ENCODE data around the gene MYO1H. TPM values are rescaled to one million over a fixed set of nuclear protein-coding genes. Genes with fewer than 3 reads are reported as not detected.
"Not testable (repeated sequence)": the region's sequence is repeated elsewhere in the genome, so short reads cannot be mapped to it uniquely, and the experiment has no call there.

Gene MYO1H
- total RNA-seq, 2 donors from 2014 or later, result not detected

DNA sequence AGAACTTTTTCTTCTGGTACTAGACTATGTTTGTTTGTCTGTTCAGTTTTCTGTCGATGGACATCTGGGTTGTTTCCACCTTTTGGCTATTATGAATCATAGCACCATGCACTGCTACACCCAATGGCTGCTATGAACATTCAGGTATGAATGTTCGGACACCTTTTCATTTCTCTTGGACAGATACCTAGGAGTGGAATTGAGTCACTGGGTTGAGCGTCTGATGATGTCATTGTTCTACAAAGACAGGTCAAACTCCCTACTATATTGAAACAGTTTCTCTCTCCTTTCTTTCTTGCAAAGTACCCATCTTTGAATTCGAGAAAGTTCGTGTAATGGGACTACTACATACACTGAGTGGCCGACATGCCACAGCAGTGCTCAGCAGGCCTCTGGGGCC lies 84.7 kb downstream of the MYO1H start:
- H3K9me3 Mint-ChIP-seq, result no peaks in the 10 kb centered on the region
- no peaks in the 10 kb centered on the region for H3K36me3 Mint-ChIP-seq
- no peak overlapping the region for H3K27ac Mint-ChIP-seq
- ATAC-seq (no peak), DNase-seq (ENCODE audit: low spot score in 2 of 2) (no peak)

DNA sequence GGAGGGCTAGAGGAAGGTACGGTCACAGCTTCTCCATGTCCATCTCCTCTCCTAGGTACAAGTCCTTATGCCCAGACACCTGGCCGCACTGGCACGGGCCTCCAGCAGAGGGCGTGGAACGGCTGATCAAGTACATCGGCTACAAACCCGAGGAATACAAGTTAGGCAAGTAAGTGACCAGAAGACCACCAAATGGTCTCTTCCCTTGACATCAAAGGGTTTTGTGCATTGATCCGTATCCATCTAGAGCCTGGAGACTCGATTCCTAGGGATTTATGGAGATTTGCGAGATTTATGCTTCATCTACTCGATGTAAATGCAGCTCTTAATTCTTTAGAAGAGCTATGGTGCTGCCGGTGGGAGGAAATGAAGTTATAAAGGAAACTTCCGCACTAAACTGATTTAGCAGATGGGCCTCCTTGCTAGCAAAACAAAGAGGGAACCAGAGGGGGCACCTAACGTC lies 85.2 kb downstream of the MYO1H start:
- Mint-ChIP-seq H3K36me3 (no peaks in the 10 kb centered on the region), H3K27ac (no peak overlapping the region), H3K9me3 (no peaks in the 10 kb centered on the region)
- peak; percentile 77 to 80 for ATAC-seq
- peak; percentile 73 to 83 for DNase-seq (ENCODE audit: low spot score in 2 of 2)

DNA sequence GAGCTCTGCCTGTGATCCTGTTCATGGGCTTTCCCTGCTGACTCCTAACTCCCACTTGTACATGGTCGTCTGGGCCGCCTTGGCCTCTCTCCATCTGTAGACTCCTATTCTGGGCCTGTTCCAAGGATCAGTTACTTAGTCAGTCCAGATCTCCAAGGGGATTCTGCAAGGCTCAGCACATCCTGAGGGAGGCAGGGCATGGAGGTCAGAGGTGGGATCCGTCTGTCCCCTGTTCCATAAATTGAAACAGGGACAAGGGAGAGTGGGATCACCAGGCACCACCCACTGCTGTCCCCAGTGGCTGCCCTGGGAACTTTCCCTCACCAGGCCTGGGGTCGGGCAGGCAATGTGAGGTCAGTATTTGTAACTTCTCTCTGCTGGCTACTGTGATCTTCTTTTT lies 85.9 kb downstream of the MYO1H start:
- no peak for DNase-seq (ENCODE audit: low spot score in 2 of 2)
- Mint-ChIP-seq H3K9me3 (no peaks in the 10 kb centered on the region), H3K27ac (peak overlapping the region in 1 of 2 donors; percentile 14), H3K36me3 (no peaks in the 10 kb centered on the region)
- no peak for ATAC-seq

DNA sequence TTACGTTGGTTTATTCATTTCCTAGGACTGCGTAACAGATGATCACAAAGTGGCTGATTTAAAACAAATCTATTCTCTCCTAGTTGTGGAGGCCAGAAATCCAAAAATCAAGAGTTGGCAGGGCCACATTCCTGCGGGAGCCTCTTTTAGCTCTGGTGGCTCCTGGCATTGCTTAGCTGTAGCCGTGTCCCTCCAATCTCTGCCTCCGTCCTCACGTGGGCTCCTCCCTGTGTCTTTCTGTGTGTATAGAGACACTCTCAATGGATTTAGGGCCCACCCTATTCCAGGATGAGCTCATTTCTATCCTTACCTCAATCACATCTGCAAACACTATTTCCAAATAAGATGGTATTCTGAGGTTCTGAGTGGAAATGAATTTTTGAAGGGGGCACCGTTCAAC lies 86.9 kb downstream of the MYO1H start:
- ATAC-seq (no peak), DNase-seq (ENCODE audit: low spot score in 2 of 2) (no peak)
- no peaks in the 10 kb centered on the region for H3K36me3 Mint-ChIP-seq

DNA sequence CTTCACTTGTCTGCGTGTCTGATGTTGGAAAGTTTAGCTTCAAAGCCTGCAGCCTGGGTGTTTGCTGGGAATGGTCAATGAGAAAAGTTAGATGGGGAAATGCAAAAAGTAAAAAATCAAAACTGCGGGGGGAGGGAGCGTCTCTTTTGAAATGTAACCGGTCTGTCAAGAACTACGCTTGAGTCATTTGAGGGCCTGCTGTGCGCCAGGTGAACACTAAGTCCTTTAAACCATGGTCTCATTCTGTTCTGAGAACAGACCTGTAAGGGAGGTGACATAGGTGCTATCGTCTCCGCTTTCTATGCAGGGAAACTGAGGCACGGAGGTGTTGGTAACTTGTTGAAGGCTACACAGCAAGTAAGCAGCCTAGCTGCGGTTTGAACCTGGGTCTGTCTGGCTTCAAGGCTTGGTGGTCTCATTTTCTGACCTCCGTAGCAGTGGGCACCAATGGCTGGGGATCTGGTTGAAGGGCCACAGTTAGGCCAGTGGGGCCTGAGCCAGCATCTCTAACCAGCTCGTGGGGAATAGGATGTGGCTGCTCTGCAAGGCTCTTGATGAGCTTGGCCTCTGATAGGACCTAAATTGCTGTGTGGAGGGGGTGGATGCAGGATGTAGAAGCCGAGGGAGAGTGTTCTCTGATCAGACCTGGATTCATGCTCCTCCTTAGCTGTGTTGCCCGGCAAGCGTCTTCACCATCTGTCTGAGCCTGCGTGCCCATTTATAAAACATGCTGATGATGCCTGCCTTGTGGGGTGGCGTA lies 87.9 kb downstream of the MYO1H start:
- ATAC-seq, result no peak
- DNase-seq (ENCODE audit: low spot score in 2 of 2), result no peak
- Mint-ChIP-seq H3K36me3 (no peaks in the 10 kb centered on the region), H3K9me3 (no peaks in the 10 kb centered on the region), H3K27ac (no peak overlapping the region)

More for the DNA sequence above, 86.9 kb downstream of the MYO1H start:
- Mint-ChIP-seq H3K9me3 (no peaks in the 10 kb centered on the region), H3K27ac (no peak overlapping the region)

DNA sequence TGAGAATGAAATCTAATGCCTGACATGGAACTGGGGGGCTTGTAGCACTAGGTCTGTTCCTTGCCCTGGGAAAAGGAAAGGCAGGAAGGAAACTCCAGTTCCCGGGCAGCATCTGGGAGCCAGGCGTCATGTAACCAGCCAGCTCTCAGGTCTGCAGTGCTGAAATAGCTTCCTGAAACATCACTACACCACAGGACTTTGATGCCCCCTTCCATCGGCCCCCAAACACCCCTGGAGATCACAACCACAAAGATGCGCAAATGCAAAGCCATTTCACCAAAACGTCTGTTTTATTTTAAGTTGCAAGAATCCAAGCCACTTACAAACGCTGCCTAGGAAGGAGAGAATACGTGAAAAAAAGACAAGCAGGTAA lies 88.5 kb downstream of the MYO1H start:
- Mint-ChIP-seq H3K36me3 (no peaks in the 10 kb centered on the region), H3K27ac (no peak overlapping the region), H3K9me3 (no peaks in the 10 kb centered on the region)
- ATAC-seq (no peak), DNase-seq (ENCODE audit: low spot score in 2 of 2) (no peak)

DNA sequence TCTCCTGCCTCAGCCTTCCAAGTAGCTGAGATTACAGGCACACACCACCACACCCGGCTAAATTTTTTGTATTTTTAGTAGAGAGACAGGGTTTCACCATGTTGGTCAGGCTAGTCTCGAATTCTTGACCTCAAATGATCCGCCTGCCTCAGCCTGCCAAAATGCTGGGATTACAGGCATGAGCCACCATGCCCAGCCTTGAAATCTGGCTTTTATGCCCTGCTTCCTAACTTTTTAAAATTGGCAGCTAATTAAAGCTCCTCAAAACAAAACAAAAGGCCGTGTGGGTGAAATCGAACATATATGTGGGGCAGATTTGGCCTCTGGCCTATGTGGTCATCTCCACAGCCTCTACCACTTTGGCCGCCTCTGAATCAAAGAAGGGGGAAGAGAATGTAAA lies 91.5 kb downstream of the MYO1H start:
- H3K9me3 Mint-ChIP-seq, result no peaks in the 10 kb centered on the region
- no peak for ATAC-seq
- H3K27ac Mint-ChIP-seq, result no peak overlapping the region

DNA sequence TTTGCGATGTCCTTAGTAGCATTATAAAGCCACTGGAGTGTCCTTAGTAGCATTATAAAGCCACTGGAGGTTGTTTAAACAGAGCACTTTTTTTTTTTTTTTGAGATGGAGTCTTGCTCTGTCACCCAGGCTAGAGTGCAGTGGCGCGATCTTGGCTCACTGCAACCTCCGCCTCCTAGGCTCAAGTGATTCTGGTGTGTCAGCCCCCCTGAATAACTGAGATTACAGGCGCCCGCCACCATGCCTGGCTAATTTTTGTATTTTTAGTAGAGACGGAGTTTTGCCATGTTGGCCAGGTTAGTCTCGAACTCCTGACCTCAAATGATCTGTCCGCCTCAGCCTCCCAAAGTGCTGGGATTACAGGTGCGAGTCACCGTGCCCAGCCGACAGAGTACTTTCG lies 92.3 kb downstream of the MYO1H start:
- DNase-seq (ENCODE audit: low spot score in 2 of 2); H3K27ac Mint-ChIP-seq; H3K36me3 Mint-ChIP-seq; H3K9me3 Mint-ChIP-seq; ATAC-seq: not testable (repeated sequence)

More for the DNA sequence above, 91.5 kb downstream of the MYO1H start:
- no peaks in the 10 kb centered on the region for H3K36me3 Mint-ChIP-seq
- DNase-seq (ENCODE audit: low spot score in 2 of 2), result no peak

DNA sequence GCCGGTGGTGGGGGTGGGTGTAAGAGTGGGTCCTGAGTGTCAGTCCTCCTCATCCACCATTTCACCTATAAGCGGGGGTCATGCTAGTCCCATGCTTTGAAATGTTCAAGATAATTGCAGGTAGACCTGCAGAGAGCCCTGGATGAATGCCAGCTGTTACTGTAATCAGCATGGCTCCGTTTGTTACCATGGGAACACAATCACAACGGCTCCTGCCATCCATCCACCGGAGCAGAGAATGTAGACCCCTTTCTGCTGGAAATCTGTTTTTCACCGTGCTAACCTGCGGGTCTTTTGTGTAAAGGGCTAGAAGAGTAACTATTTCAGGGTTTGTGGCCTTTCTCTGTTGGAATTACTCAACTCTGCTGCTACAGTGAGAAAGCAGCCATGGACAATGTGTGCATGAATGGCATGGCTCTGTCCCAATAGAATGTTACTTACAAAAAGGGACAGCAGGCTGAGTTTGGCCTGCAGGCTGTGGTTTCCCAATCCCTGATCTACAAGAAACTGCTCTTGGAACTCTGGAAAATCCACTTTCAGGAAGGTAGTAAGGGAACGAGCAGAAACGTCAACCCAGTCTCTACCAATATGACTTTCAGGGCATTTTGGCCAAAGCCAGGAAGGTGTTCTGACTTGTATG lies 93.3 kb downstream of the MYO1H start:
- H3K9me3 Mint-ChIP-seq, result no peaks in the 10 kb centered on the region
- DNase-seq (ENCODE audit: low spot score in 2 of 2), result no peak
- ATAC-seq, result no peak
- H3K27ac Mint-ChIP-seq, result no peak overlapping the region
- no peaks in the 10 kb centered on the region for H3K36me3 Mint-ChIP-seq

DNA sequence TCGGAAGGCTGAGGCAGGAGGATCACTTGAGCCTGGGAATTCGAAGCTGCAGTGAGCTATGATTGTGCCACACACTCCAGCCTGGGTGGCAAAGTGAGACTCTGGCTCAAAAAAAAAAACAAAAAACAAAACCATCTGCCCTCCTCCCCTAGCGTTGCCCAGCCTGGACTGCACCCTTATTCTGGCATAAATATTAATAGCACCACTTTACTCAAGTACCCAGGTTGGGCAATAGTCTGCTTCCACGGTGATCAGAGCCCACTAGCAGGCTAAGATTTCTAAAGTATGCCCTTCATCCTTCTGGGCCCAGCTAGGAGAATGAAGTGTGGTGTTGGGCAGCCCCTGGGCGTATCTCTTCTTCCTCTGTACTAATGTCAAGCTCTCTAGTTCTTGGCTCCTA lies 96.1 kb downstream of the MYO1H start:
- H3K36me3 Mint-ChIP-seq, result no peaks in the 10 kb centered on the region
- no peaks in the 10 kb centered on the region for H3K9me3 Mint-ChIP-seq
- no peak for ATAC-seq
- no peak overlapping the region for H3K27ac Mint-ChIP-seq
- DNase-seq (ENCODE audit: low spot score in 2 of 2), result no peak

DNA sequence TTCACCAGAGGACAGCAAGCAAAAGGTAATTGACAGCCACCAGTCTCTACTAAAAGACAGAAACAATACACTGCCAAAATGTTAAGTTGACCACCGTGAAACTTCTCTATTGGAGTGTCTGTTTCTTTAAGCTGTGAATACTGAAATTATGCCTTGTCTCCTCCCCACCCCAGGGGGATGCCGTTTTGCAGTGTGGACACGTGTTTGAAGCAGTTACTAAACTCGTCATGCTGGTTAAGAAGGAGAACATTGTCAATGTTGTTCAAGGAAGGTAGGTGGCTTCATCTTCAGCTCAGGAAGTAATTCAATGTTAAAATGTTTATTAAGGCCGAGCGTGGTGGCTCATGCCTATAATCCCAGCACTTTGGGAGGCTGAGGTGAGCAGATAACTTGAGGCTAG lies 96.6 kb downstream of the MYO1H start:
- no peak overlapping the region for H3K27ac Mint-ChIP-seq
- no peaks in the 10 kb centered on the region for H3K9me3 Mint-ChIP-seq
- no peak for DNase-seq (ENCODE audit: low spot score in 2 of 2)
- H3K36me3 Mint-ChIP-seq, result no peaks in the 10 kb centered on the region
- ATAC-seq, result no peak

DNA sequence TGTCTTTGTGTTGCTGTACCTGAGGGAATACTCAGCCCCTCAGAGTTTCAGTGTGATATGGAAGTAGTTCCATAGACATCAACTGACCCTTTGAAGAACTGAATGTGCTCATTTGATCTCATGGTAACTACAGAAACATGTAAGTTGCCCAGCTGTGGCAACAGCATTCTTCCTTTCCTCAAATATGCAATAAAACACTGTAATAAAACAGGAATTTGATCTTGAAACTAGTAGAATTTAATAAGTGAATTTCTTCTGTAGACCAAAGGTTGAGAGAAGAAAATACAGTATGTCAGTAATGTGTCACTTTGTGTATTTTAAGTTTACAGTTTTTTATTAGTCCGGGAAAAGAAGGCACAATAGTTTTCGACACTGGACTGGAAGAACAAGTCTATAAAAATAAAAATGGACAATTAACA lies 97.5 kb downstream of the MYO1H start:
- no peak for ATAC-seq
- H3K27ac Mint-ChIP-seq, result no peak overlapping the region
- H3K36me3 Mint-ChIP-seq, result no peaks in the 10 kb centered on the region
- no peaks in the 10 kb centered on the region for H3K9me3 Mint-ChIP-seq
- no peak for DNase-seq (ENCODE audit: low spot score in 2 of 2)

DNA sequence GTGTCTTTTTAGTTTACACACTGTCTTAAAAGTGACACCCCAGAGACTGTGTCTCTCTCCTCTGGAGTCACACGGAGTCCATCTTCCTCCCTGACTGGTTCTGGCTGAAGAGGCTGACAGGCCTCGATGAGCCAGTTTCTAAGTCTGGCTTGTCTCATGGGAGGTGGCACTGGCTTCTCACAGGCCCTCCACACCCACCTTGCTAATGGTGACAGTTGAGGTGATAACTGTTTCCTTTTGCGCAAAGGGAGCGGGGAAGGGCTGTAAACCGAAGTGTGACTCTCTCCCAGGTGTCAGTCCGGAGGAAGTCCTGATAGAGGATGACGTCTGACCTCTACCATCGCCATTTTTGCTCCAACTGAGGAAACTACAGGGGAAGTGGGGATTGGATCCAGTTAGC lies 99.2 kb downstream of the MYO1H start:
- H3K36me3 Mint-ChIP-seq, result no peaks in the 10 kb centered on the region
- no peak overlapping the region for H3K27ac Mint-ChIP-seq

DNA sequence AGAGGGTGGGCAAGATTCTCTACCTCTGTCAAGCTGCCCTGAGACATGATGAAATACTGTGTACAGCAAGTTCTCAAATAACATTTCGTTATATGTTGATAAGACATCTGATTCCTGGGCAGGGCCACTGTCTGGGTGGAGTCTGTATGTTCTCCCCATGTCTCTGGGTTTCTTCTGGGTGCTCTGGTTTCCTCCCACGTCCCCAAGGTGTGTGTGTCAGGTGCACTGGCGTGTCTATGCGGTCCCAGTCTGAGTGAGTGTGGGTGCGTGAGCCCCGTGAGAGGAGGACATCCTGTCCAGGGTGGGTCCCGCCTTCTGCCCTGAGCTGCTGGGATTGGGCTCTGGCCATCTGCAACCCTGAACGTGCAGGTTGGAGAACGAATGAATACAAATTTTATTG lies 99.8 kb downstream of the MYO1H start:
- no peaks in the 10 kb centered on the region for H3K9me3 Mint-ChIP-seq
- ATAC-seq (no peak), DNase-seq (ENCODE audit: low spot score in 2 of 2) (no peak)
- H3K27ac Mint-ChIP-seq, result no peak overlapping the region
- no peaks in the 10 kb centered on the region for H3K36me3 Mint-ChIP-seq

More for the DNA sequence above, 99.2 kb downstream of the MYO1H start:
- no peaks in the 10 kb centered on the region for H3K9me3 Mint-ChIP-seq
- DNase-seq (ENCODE audit: low spot score in 2 of 2), result no peak
- no peak for ATAC-seq

DNA sequence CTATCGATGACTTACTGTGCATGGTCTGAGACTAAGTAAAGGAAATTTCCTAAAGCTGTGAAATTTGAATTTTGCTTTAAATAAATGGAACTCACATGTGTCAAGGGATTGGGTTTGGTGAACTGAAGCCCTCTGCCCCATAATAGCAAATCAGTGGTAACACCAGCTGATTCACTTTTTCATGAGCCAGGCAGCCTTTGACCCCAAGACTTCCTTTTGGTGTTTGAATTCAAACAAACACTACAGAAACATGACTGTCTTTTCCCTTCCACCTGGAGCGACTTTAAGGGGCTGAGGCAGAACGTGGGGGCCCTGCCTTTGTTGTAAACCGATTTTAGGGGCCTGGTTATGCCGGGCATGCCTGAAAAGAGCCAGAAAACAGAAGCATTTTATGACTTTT lies 100.6 kb downstream of the MYO1H start:
- no peak overlapping the region for H3K27ac Mint-ChIP-seq
- DNase-seq (ENCODE audit: low spot score in 2 of 2), result no peak
- no peaks in the 10 kb centered on the region for H3K36me3 Mint-ChIP-seq
- H3K9me3 Mint-ChIP-seq, result no peaks in the 10 kb centered on the region
- no peak for ATAC-seq

DNA sequence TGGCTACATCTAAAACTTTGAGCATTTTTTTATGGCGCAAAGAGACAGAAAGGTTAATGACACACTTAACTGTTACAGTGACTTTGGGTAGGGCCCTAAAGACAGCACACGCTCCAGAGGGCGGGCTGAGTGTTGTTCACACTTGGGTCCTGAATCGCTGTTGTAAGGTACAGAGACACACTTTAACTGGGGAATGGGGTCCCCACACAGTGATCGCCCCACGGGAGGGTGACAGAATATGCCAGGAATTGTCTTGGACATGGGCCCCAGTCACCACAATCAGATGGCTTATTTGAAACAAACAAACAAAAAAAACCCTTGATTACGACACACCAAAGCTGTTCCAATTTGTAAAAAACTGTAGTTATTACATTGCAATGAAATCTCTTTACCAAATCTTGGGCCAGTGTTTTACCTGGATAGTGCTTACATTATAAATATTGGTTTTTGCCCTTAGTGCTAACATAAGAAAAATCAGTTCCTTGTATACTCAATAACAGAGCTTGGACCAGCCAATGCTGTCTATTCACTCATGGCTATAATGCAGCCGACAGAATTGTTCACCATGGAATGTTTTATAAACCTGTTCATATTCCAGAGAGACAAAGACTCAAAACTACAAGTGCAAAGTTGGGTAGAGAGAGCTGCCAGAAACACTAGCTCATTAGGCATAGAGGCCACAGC lies 101.1 kb downstream of the MYO1H start:
- DNase-seq (ENCODE audit: low spot score in 2 of 2) (no peak), ATAC-seq (no peak)
- Mint-ChIP-seq H3K9me3 (no peaks in the 10 kb centered on the region), H3K36me3 (no peaks in the 10 kb centered on the region), H3K27ac (peak overlapping the region in 1 of 2 donors; percentile 12)

DNA sequence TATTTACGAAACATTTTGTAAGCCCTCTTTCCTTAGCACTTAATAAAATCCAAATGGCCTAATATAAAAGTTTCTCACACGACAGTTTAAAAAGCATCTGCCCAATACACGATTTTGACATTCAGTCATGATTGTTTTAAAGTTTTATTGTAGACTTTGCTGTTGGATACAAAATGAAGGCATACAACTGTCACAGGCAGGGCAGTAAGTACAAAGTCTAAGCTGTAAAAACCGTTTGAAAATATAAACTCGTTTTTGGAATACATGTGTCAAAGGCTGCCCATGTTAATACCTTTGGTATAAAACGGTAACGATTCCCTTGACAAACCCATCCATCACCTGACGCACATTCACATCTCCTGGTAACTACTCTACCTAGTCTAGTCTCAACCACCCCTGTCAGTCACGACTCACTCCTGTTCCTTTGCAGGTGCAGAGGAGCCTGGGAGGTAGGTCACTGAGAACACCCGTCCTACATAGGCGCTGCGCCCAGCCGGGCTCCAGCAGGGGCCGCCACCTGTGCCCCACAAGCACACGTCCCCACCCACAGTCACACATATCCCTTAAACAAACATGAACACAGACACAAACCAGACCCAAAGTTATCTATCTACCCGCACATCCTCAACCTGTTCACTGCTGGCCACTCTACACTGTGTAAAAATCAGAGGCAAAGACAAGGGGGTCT lies 102.3 kb downstream of the MYO1H start:
- ATAC-seq (no peak), DNase-seq (ENCODE audit: low spot score in 2 of 2) (no peak)
- H3K36me3 Mint-ChIP-seq, result peaks cover 0 to 5% of the 10 kb centered on the region in 2 donors
- peak overlapping the region in 1 of 2 donors; percentile 63 for H3K27ac Mint-ChIP-seq
- no peaks in the 10 kb centered on the region for H3K9me3 Mint-ChIP-seq
